ENCODE results near the gene MAGEA9B. TPM values are rescaled to one million over a fixed set of nuclear protein-coding genes. Genes with fewer than 3 reads are reported as not detected.
"Not testable (repeated sequence)": the region's sequence is repeated elsewhere in the genome, so short reads cannot be mapped to it uniquely, and the experiment has no call there.

MAGEA9B gene
- total RNA-seq, 1 experiment from 2014 or later, result not detected

GRCh38 chrX:149547782-149548181, 39.5 kb downstream of the MAGEA9B start:
- H3K4me3 ChIP-seq (ENCODE audit: low read length); ATAC-seq; H3K9me3 ChIP-seq (ENCODE audit: low read length); H2AFZ ChIP-seq (ENCODE audit: low read length); DNase-seq; H3K36me3 ChIP-seq (ENCODE audit: low read depth, low read length); CTCF ChIA-PET; H3K27me3 ChIP-seq (ENCODE audit: low read length); BruUV-seq (replicated peaks); H3K9me2 ChIP-seq (replicated peaks; ENCODE audit: low read length); H3K9ac ChIP-seq (ENCODE audit: low read length); H3K4me2 ChIP-seq (ENCODE audit: low read length); H3K79me2 ChIP-seq (ENCODE audit: low read length); H3F3A ChIP-seq (ENCODE audit: low read length, unreplicated experiment); H3K4me1 ChIP-seq (ENCODE audit: insufficient read depth, low read length); intact Hi-C loops (cut with micrococcal nuclease); H3K27ac ChIP-seq (ENCODE audit: low read length); POLR2A ChIA-PET (ENCODE audit: unreplicated experiment); H4K20me1 ChIP-seq (ENCODE audit: low read length): not testable (repeated sequence)

- H3K4me1 ChIP-seq (ENCODE audit: insufficient read depth, low read length); H3K36me3 ChIP-seq (ENCODE audit: low read depth, low read length); POLR2A ChIA-PET (ENCODE audit: unreplicated experiment); H3K4me2 ChIP-seq (ENCODE audit: low read length); BruUV-seq (replicated peaks); H3K27me3 ChIP-seq (ENCODE audit: low read length); ATAC-seq; H3K9ac ChIP-seq (ENCODE audit: low read length); H3F3A ChIP-seq (ENCODE audit: low read length, unreplicated experiment); H3K4me3 ChIP-seq (ENCODE audit: low read length); CTCF ChIA-PET; H2AFZ ChIP-seq (ENCODE audit: low read length); H4K20me1 ChIP-seq (ENCODE audit: low read length); H3K79me2 ChIP-seq (ENCODE audit: low read length); H3K27ac ChIP-seq (ENCODE audit: low read length); H3K9me3 ChIP-seq (ENCODE audit: low read length); intact Hi-C loops (cut with micrococcal nuclease); DNase-seq; H3K9me2 ChIP-seq (replicated peaks; ENCODE audit: low read length): not testable (repeated sequence)
Measured at GRCh38 chrX:149546962-149547361, 40.3 kb downstream of the MAGEA9B start.

GRCh38 chrX:149545545-149546543, 41.4 kb downstream of the MAGEA9B start:
- H3K9me3 ChIP-seq (ENCODE audit: low read length); H3K9me2 ChIP-seq (replicated peaks; ENCODE audit: low read length); H3F3A ChIP-seq (ENCODE audit: low read length, unreplicated experiment); BruUV-seq (replicated peaks); H3K4me1 ChIP-seq (ENCODE audit: insufficient read depth, low read length); H3K27ac ChIP-seq (ENCODE audit: low read length); H3K36me3 ChIP-seq (ENCODE audit: low read depth, low read length); H3K4me3 ChIP-seq (ENCODE audit: low read length); H2AFZ ChIP-seq (ENCODE audit: low read length); ATAC-seq; CTCF ChIA-PET; H3K9ac ChIP-seq (ENCODE audit: low read length); H3K27me3 ChIP-seq (ENCODE audit: low read length); H3K4me2 ChIP-seq (ENCODE audit: low read length); intact Hi-C loops (cut with micrococcal nuclease); H4K20me1 ChIP-seq (ENCODE audit: low read length); POLR2A ChIA-PET (ENCODE audit: unreplicated experiment); H3K79me2 ChIP-seq (ENCODE audit: low read length): not testable (repeated sequence)
- DNase-seq, result peak; percentile 21

- no peaks in the 10 kb centered on the region for H3F3A ChIP-seq (ENCODE audit: low read length, unreplicated experiment)
- peaks cover 9% of the 10 kb centered on the region for H3K79me2 ChIP-seq (ENCODE audit: low read length)
- H3K27me3 ChIP-seq (ENCODE audit: low read length), result no peaks in the 10 kb centered on the region
- H3K4me1 ChIP-seq (ENCODE audit: insufficient read depth, low read length), result peaks cover 8% of the 10 kb centered on the region; the same call in 1 of the 2 replicates
- no TSS peak for BruUV-seq (replicated peaks)
- H3K9me3 ChIP-seq (ENCODE audit: low read length), result no peaks in the 10 kb centered on the region
- TF ChIP-seq EZH2 (IDR thresholded peaks at IDR 0.05; ENCODE audit: low read length, unreplicated experiment) (no peak), CTCF (conservative IDR thresholded peaks at IDR 0.05; ENCODE audit: low read depth, low read length) (no peak), EZH2phosphoT487 (IDR thresholded peaks at IDR 0.05; ENCODE audit: borderline replicate concordance, low read length) (no peak)
- H3K27ac ChIP-seq (ENCODE audit: low read length), result peak overlapping the region; percentile 91; the same call in 1 of the 2 replicates
- H4K20me1 ChIP-seq (ENCODE audit: low read length), result no peaks in the 10 kb centered on the region
- intact Hi-C loops (cut with micrococcal nuclease), result loop anchor here (2.0 kb wide), 1 partner anchor 47 kb away; no protein-coding TSS in a partner anchor
- DNase-seq, result no peak
- peak overlapping the region; percentile 88 for H2AFZ ChIP-seq (ENCODE audit: low read length)
- H3K4me2 ChIP-seq (ENCODE audit: low read length), result peak overlapping the region; percentile 97
- ATAC-seq, result no peak
- no peaks in the 10 kb centered on the region for H3K9me2 ChIP-seq (replicated peaks; ENCODE audit: low read length)
- ChIA-PET CTCF (no interaction called here), POLR2A (ENCODE audit: unreplicated experiment) (no interaction called here)
- no peaks in the 10 kb centered on the region for H3K36me3 ChIP-seq (ENCODE audit: low read depth, low read length)
- peak overlapping the region; percentile 90 for H3K4me3 ChIP-seq (ENCODE audit: low read length)
- peak overlapping the region; percentile 89 for H3K9ac ChIP-seq (ENCODE audit: low read length)
Measured at GRCh38 chrX:149541521-149542047, 45.7 kb downstream of the MAGEA9B start.

All from PC-3 (cell line).